H1 (cell line): ENCODE results near the gene UMODL1. TPM values are rescaled to one million over a fixed set of nuclear protein-coding genes. Genes with fewer than 3 reads are reported as not detected.

Experiments
- CTCF ChIA-PET: fragments of 300-600 bp; sonication (Branson Sonifier 250); formaldehyde crosslinking; loops from one replicate; lab custom pipeline; 2021; ENCODE audit not compliant: partially characterized antibody; lab: Charles Lee
- POLR2A ChIA-PET: fragments of 300-600 bp; sonication (Branson Sonifier 250); formaldehyde crosslinking; loops from one replicate; lab custom pipeline; 2021; ENCODE audit warnings: inconsistent platforms; ENCODE audit not compliant: partially characterized antibody; lab: Charles Lee
- DNase-seq, 2 experiments: peaks; one replicate each; pipeline versions ENCODE4 v3.0.0 to v3.0.0-alpha.2; 2010 to 2022; ENCODE audit warnings: low spot score in 2 of 2, low read depth in 1 of 2, mixed read lengths in 1 of 2
- FAIRE-seq: peaks from 2 replicates; lab custom pipeline; 2011; peaks lifted over from hg19 to GRCh38; lab: Jason Lieb, UNC
- H2AFZ ChIP-seq: 2 replicates; pipeline ENCODE4 v1.8.1; 2012; ENCODE audit warnings: low read length, inconsistent platforms
- H2AK5ac ChIP-seq: 2 replicates; pipeline ENCODE4 v1.6.1; 2013; ENCODE audit warnings: low read depth, low read length
- H2BK120ac ChIP-seq: replicated peaks from 2 replicates; pipeline ENCODE3; 2013; ENCODE audit warnings: low read depth, low read length, inconsistent platforms
- H2BK12ac ChIP-seq: 2 replicates; pipeline ENCODE4 v1.6.1; 2013; ENCODE audit warnings: low read depth, low read length
- H2BK15ac ChIP-seq: 2 replicates; pipeline ENCODE4 v1.6.1; 2013; ENCODE audit warnings: low read length
- H2BK20ac ChIP-seq: 2 replicates; pipeline ENCODE4 v1.6.1; 2013; ENCODE audit warnings: low read length
- H2BK5ac ChIP-seq: 2 replicates; pipeline ENCODE4 v1.6.1; 2013; ENCODE audit warnings: low read depth, low read length
- H3K14ac ChIP-seq: 2 replicates; pipeline ENCODE4 v1.6.1; 2013; ENCODE audit warnings: inconsistent platforms; ENCODE audit not compliant: insufficient read length
- H3K18ac ChIP-seq: 2 replicates; pipeline ENCODE4 v1.6.1; 2013; ENCODE audit warnings: low read length; ENCODE audit errors: extremely low read depth
- H3K23ac ChIP-seq: 2 replicates; pipeline ENCODE4 v1.6.1; 2013; ENCODE audit warnings: inconsistent platforms; ENCODE audit not compliant: insufficient read length
- H3K23me2 ChIP-seq: 2 replicates; pipeline ENCODE4 v1.6.1; 2013; ENCODE audit warnings: low read depth, low read length
- H3K27ac ChIP-seq: 2 replicates; pipeline ENCODE4 v1.6.1; 2011; ENCODE audit warnings: low read depth, low read length, inconsistent platforms
- H3K27me3 ChIP-seq, 4 experiments: replicated peaks in 1 of 4; 1 replicate in 1 of 4; 2 replicates in 3 of 4; pipeline versions ENCODE4 v1.6.1 to v1.8.1; 2011 to 2013; ENCODE audit warnings: low read length in 3 of 4, mild to moderate bottlenecking in 3 of 4, inconsistent platforms in 2 of 4, mixed read lengths in 2 of 4, moderate library complexity in 1 of 4; ENCODE audit not compliant: control insufficient read depth in 3 of 4, insufficient read depth in 3 of 4; ENCODE audit errors: extremely low read depth in 1 of 4
- H3K36me3 ChIP-seq, 4 experiments: 2 replicates each; pipeline versions ENCODE4 v1.6.1 to v1.8.1; 2011 to 2013; ENCODE audit warnings: mild to moderate bottlenecking in 4 of 4, low read length in 3 of 4, moderate library complexity in 2 of 4, control low read depth in 1 of 4, inconsistent platforms in 1 of 4; ENCODE audit not compliant: insufficient read depth in 4 of 4, control insufficient read depth in 2 of 4
- H3K4ac ChIP-seq: replicated peaks from 2 replicates; pipeline ENCODE3; 2013; ENCODE audit warnings: low read length, low read depth, mixed read lengths, inconsistent platforms; ENCODE audit not compliant: insufficient read length
- H3K4me1 ChIP-seq, 4 experiments: replicated peaks in 1 of 4; 1 replicate in 1 of 4; 2 replicates in 3 of 4; pipeline versions ENCODE4 v1.6.1 to v1.8.1; 2011 to 2013; ENCODE audit warnings: low read length in 3 of 4, inconsistent platforms in 2 of 4, mixed read lengths in 1 of 4; ENCODE audit not compliant: insufficient read depth in 4 of 4, control insufficient read depth in 3 of 4
- H3K4me2 ChIP-seq, 2 experiments: 2 replicates each; pipeline versions ENCODE4 v1.6.1 to v1.8.1; 2011 to 2013; ENCODE audit warnings: low read depth in 2 of 2, low read length in 2 of 2, control low read depth in 1 of 2, inconsistent platforms in 1 of 2, mild to moderate bottlenecking in 1 of 2; ENCODE audit not compliant: insufficient read depth in 1 of 2
- H3K4me3 ChIP-seq, 4 experiments: fragments of 200-600, 300-600 bp in 1 of 4; sonication (generic), shearing (Covaris generic), sonication (Bioruptor Twin) in 1 of 4; 2 replicates each; pipeline versions ENCODE4 v1.5.1 to v1.8.1; 2011 to 2016; ENCODE audit warnings: low read length in 4 of 4, low read depth in 3 of 4, control low read depth in 2 of 4, inconsistent platforms in 2 of 4, mild to moderate bottlenecking in 2 of 4, mixed read lengths in 1 of 4, moderate library complexity in 1 of 4; ENCODE audit not compliant: insufficient read depth in 2 of 4; ENCODE audit errors: extremely low read depth in 1 of 4
- H3K56ac ChIP-seq: replicated peaks from 2 replicates; pipeline ENCODE3; 2013; ENCODE audit warnings: low read depth, mild to moderate bottlenecking, mixed read lengths, low read length, inconsistent platforms; ENCODE audit not compliant: insufficient read length
- H3K79me1 ChIP-seq: 2 replicates; pipeline ENCODE4 v1.6.1; 2013; ENCODE audit warnings: low read depth, low read length, control low read depth
- H3K79me2 ChIP-seq, 2 experiments: 2 replicates each; pipeline versions ENCODE4 v1.6.1 to v1.8.1; 2012 to 2013; ENCODE audit warnings: low read length in 2 of 2, mild to moderate bottlenecking in 2 of 2, inconsistent platforms in 1 of 2; ENCODE audit not compliant: insufficient read depth in 2 of 2, control insufficient read depth in 1 of 2
- H3K9ac ChIP-seq, 4 experiments: replicated peaks in 1 of 4; 1 replicate in 1 of 4; 2 replicates in 3 of 4; pipeline versions ENCODE4 v1.6.1 to v1.8.1; 2011 to 2013; ENCODE audit warnings: low read depth in 3 of 4, low read length in 3 of 4, control low read depth in 2 of 4, mild to moderate bottlenecking in 2 of 4, moderate library complexity in 2 of 4, inconsistent platforms in 1 of 4; ENCODE audit errors: extremely low read depth in 1 of 4
- H3K9me3 ChIP-seq, 2 experiments: 2 replicates each; pipeline versions ENCODE4 v1.6.1 to v1.8.1; 2012 to 2013; ENCODE audit warnings: mild to moderate bottlenecking in 2 of 2, moderate library complexity in 2 of 2, control low read depth in 1 of 2, inconsistent platforms in 1 of 2, low read depth in 1 of 2, low read length in 1 of 2, mixed read lengths in 1 of 2; ENCODE audit not compliant: insufficient read depth in 2 of 2
- H4K20me1 ChIP-seq, 2 experiments: replicated peaks in 1 of 2; 2 replicates each; pipeline versions ENCODE3 to v1.8.1; 2011 to 2013; ENCODE audit warnings: inconsistent platforms in 2 of 2, low read length in 2 of 2, mild to moderate bottlenecking in 1 of 2; ENCODE audit not compliant: insufficient read depth in 2 of 2, control insufficient read depth in 1 of 2
- H4K5ac ChIP-seq: 2 replicates; pipeline ENCODE4 v1.6.1; 2013; ENCODE audit warnings: low read length, low read depth, mixed read lengths, inconsistent platforms; ENCODE audit not compliant: insufficient read length
- H4K8ac ChIP-seq: 2 replicates; pipeline ENCODE4 v1.8.0; 2013; ENCODE audit warnings: mild to moderate bottlenecking, moderate library complexity, low read length, inconsistent platforms; ENCODE audit not compliant: insufficient read depth; ENCODE audit errors: extremely low read depth
- H4K91ac ChIP-seq: replicated peaks from 2 replicates; pipeline ENCODE3; 2013; ENCODE audit warnings: low read length, mixed read lengths, inconsistent platforms; ENCODE audit not compliant: insufficient read length
- EP300 ChIP-seq, 2 experiments: IDR thresholded peaks; 1 replicate in 1 of 2; 2 replicates in 1 of 2; pipeline ENCODE4 v1.6.1; 2011 to 2012; ENCODE audit warnings: low read depth in 2 of 2, low read length in 2 of 2, mild to moderate bottlenecking in 2 of 2, borderline replicate concordance in 1 of 2, inconsistent platforms in 1 of 2, moderate library complexity in 1 of 2
- GABPA ChIP-seq: IDR thresholded peaks from 2 replicates; pipeline ENCODE4 v1.6.1; 2011; ENCODE audit warnings: mild to moderate bottlenecking, low read length, moderate library complexity, borderline replicate concordance; ENCODE audit not compliant: insufficient read depth
- GTF2F1 ChIP-seq: IDR thresholded peaks from 2 replicates; pipeline ENCODE4 v1.6.1; 2012; ENCODE audit warnings: low read depth, low read length, improper control_type of control experiment, borderline replicate concordance
- HDAC2 ChIP-seq, 2 experiments: fragments of 300-600 bp in 1 of 2; sonication (generic) in 1 of 2; IDR thresholded peaks; 2 replicates each; pipeline ENCODE4 v1.6.1; 2011 to 2012; ENCODE audit warnings: low read depth in 2 of 2, low read length in 2 of 2, mild to moderate bottlenecking in 2 of 2, moderate library complexity in 2 of 2, borderline replicate concordance in 1 of 2, inconsistent platforms in 1 of 2
- JUND ChIP-seq: IDR thresholded peaks from 2 replicates; pipeline ENCODE4 v1.6.1; 2011; ENCODE audit warnings: mild to moderate bottlenecking, improper control_type of control experiment, low read length
- KDM4A ChIP-seq: IDR thresholded peaks from one replicate; pipeline ENCODE4 v1.7.1; 2012; ENCODE audit warnings: low read depth, mild to moderate bottlenecking, moderate library complexity, low read length, inconsistent platforms; ENCODE audit not compliant: severe bottlenecking
- PHF8 ChIP-seq: fragments of 200-600 bp; sonication (generic); conservative IDR thresholded peaks from 2 replicates; pipeline ENCODE4 v1.7.1; 2012; ENCODE audit warnings: low read depth, mild to moderate bottlenecking, inconsistent platforms, low read length, moderate library complexity
- SRF ChIP-seq: IDR thresholded peaks from 2 replicates; pipeline ENCODE4 v1.6.1; 2011; ENCODE audit warnings: mild to moderate bottlenecking, low read depth, low read length, moderate library complexity
- SUZ12 ChIP-seq: fragments of 200-600 bp; sonication (generic); IDR thresholded peaks from 2 replicates; pipeline ENCODE4 v1.6.1; 2012; ENCODE audit warnings: mild to moderate bottlenecking, inconsistent platforms, low read length, moderate library complexity, mixed read lengths
- TAF7 ChIP-seq: optimal IDR thresholded peaks from 2 replicates; pipeline ENCODE3; 2011; ENCODE audit warnings: low read depth, mild to moderate bottlenecking, inconsistent platforms, low read length, moderate library complexity, borderline replicate concordance
- WGBS, 2 experiments: shearing (Covaris generic) in 1 of 2; methylation state at CpG; one replicate each; pipeline versions ENCODE4 v1.1.6 to v1.1.7; 2013 to 2015; ENCODE audit warnings: low lambda C conversion rate in 2 of 2, mixed read lengths in 2 of 2, inconsistent platforms in 1 of 2, low coverage in 1 of 2, missing lambda C conversion rate in 1 of 2; ENCODE audit not compliant: insufficient replicate concordance in 2 of 2, insufficient coverage in 1 of 2, insufficient read length in 1 of 2; ENCODE audit errors: extremely low coverage in 1 of 2, missing lambda C conversion rate in 1 of 2; 5-methylcytosine and 5-hydroxymethylcytosine counted together
- polyA plus RNA-seq, 7 experiments: library from polyadenylated mRNA; depleted of rRNA in 3 of 7; stranded (reverse) in 5 of 7; unstranded in 2 of 7; fragments of >200 nt in 5 of 7; fragments of 200-250 nt in 2 of 7; gene quantifications; 1 replicate in 5 of 7; 2 replicates in 1 of 7; 4 replicates in 1 of 7; pipeline versions ENCODE4 v1.2.1 to v1.2.3, GENCODE V29; 2011 to 2013; ENCODE audit warnings: missing spikeins in 2 of 7, mixed read lengths in 2 of 7
- total RNA-seq: library from RNA; stranded (reverse); fragmentation: NEBNext Ultra II Directional; extraction: Animal tissue kit (Norgen Biotek cat#: 25700); gene quantifications from 2 replicates; pipeline ENCODE4 v1.2.1, GENCODE V29; 2021
- TF ChIP-seq, protein P1 (sequence below): IDR thresholded peaks from 2 replicates; pipeline ENCODE4 v1.6.1; 2012; ENCODE audit warnings: low read length, inconsistent platforms

The UMODL1 gene
- total and polyA plus RNA-seq, 2 of the 8 experiments (the other 6 are each of a cell fraction or from before 2014, with no cell fraction given), result not detected

DNA sequence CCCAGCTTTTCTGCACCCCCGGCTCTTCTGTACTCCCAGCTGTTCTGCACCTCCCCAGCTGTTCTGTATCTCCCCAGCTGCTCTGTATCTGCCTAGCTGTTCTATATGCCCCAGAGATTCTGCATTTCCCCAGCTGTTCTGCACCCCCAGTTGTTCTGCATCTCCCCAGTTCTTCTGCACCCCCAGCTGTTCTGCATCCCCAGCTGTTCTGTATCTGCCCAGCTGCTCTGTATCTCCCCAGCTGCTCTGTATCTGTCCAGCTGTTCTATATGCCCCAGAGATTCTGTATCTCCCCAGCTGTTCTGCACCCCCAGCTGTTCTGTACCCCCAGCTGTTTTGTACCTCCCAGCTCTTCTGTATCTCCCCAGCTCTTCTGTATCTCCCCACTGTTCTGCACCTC is 41.1 kb downstream of the UMODL1 start:
- H3K4me1 ChIP-seq, result peaks cover 0 to 3% (median 0%) of the 10 kb centered on the region in 4 experiments; a peak in 1 of 7 replicates
- WGBS, 2 experiments, result 71% methylated on average over 1 of the region's 1 CpG; no CpG with 5 or more reads in 1 of the 2 experiments
- no peak overlapping the region for H4K8ac ChIP-seq
- H2AFZ ChIP-seq, result no peak overlapping the region
- H3K9ac ChIP-seq, result no peak overlapping the region
- H3K36me3 ChIP-seq, result no peaks in the 10 kb centered on the region
- CTCF ChIA-PET, result interaction anchor here (0.6 to 2.3 kb wide), 8 partner anchors 8 to 480 kb away, joined by 3 to 8 read pairs (median 4); no protein-coding TSS in a partner anchor
- H3K18ac ChIP-seq, result no peak overlapping the region
- H3K9me3 ChIP-seq, result no peaks in the 10 kb centered on the region
- no peak overlapping the region for H2AK5ac ChIP-seq
- no peak overlapping the region for H3K4me3 ChIP-seq
- H4K20me1 ChIP-seq, result no peaks in the 10 kb centered on the region
- no peaks in the 10 kb centered on the region for H3K79me2 ChIP-seq
- H2BK5ac ChIP-seq, result no peak overlapping the region
- no peak overlapping the region for H3K56ac ChIP-seq
- DNase-seq (no peak), FAIRE-seq (no peak)
- H4K5ac ChIP-seq, result no peak overlapping the region
- no peaks in the 10 kb centered on the region for H3K27me3 ChIP-seq
- no peak overlapping the region for H2BK15ac ChIP-seq
- no peaks in the 10 kb centered on the region for H3K23me2 ChIP-seq
- H2BK120ac ChIP-seq, result no peak overlapping the region
- no peak overlapping the region for H2BK20ac ChIP-seq
- H4K91ac ChIP-seq, result no peak overlapping the region
- no peak overlapping the region for H3K14ac ChIP-seq
- no peak overlapping the region for H3K23ac ChIP-seq
- no peak overlapping the region for H3K27ac ChIP-seq
- H3K4ac ChIP-seq, result no peak overlapping the region
- no peak overlapping the region for H3K4me2 ChIP-seq
- H2BK12ac ChIP-seq, result no peak overlapping the region
- POLR2A ChIA-PET, result interaction anchor here (0.5 kb wide), 1 partner anchor 234 kb away, joined by 3 read pairs; no protein-coding TSS in a partner anchor
- H3K79me1 ChIP-seq, result no peaks in the 10 kb centered on the region
- no peak for TF ChIP-seq PHF8
- TF ChIP-seq GTF2F1, result no peak
- TF ChIP-seq GABPA, result no peak
- TF ChIP-seq, protein P1, sequence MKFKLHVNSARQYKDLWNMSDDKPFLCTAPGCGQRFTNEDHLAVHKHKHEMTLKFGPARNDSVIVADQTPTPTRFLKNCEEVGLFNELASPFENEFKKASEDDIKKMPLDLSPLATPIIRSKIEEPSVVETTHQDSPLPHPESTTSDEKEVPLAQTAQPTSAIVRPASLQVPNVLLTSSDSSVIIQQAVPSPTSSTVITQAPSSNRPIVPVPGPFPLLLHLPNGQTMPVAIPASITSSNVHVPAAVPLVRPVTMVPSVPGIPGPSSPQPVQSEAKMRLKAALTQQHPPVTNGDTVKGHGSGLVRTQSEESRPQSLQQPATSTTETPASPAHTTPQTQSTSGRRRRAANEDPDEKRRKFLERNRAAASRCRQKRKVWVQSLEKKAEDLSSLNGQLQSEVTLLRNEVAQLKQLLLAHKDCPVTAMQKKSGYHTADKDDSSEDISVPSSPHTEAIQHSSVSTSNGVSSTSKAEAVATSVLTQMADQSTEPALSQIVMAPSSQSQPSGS, result no peak
- TF ChIP-seq JUND, result no peak
- TF ChIP-seq SRF, result no peak
- TF ChIP-seq KDM4A, result no peak
- TF ChIP-seq SUZ12, result no peak
- TF ChIP-seq TAF7, result no peak
- no peak for TF ChIP-seq HDAC2 (IDR thresholded peaks at IDR 0.05; ENCODE audit: borderline replicate concordance in 1 of 2, low read depth in 2 of 2, low read length in 2 of 2)
- TF ChIP-seq EP300 (IDR thresholded peaks at IDR 0.05; ENCODE audit: borderline replicate concordance in 1 of 2, low read depth in 2 of 2, low read length in 2 of 2), result no peak
